Neuronal stem cell (in vitro differentiated cells): ENCODE measurements around the gene MVK.

ENCODE experiments used
- DNase-seq: peaks from one replicate; pipeline ENCODE4 v3.0.0-alpha.2; 2013; ENCODE audit warnings: low spot score
- H2AFZ ChIP-seq: one replicate; pipeline ENCODE4 v1.6.1; 2013; ENCODE audit warnings: mild to moderate bottlenecking, low read length, inconsistent platforms
- H2AK5ac ChIP-seq: 2 replicates; pipeline ENCODE4 v1.6.1; 2013; ENCODE audit warnings: low read depth, mild to moderate bottlenecking, inconsistent platforms, low read length, moderate library complexity, mixed read lengths
- H2BK120ac ChIP-seq: 2 replicates; pipeline ENCODE4 v1.6.1; 2013; ENCODE audit warnings: low read depth, mild to moderate bottlenecking, inconsistent platforms, low read length, moderate library complexity, mixed read lengths
- H2BK12ac ChIP-seq: one replicate; pipeline ENCODE4 v1.6.1; 2013; ENCODE audit warnings: low read length, inconsistent platforms
- H2BK15ac ChIP-seq: 2 replicates; pipeline ENCODE4 v1.6.1; 2013; ENCODE audit warnings: mild to moderate bottlenecking, low read length, inconsistent platforms, mixed read lengths
- H2BK5ac ChIP-seq: one replicate; pipeline ENCODE4 v1.6.1; 2013; ENCODE audit warnings: inconsistent platforms, mild to moderate bottlenecking, low read length, moderate library complexity
- H3K14ac ChIP-seq: one replicate; pipeline ENCODE4 v1.6.1; 2013; ENCODE audit warnings: low read length, inconsistent platforms
- H3K18ac ChIP-seq: 2 replicates; pipeline ENCODE4 v1.6.1; 2013; ENCODE audit warnings: low read length, inconsistent platforms
- H3K23ac ChIP-seq: 2 replicates; pipeline ENCODE4 v1.6.1; 2013; ENCODE audit warnings: low read depth, mild to moderate bottlenecking, mixed read lengths, low read length, inconsistent platforms; ENCODE audit not compliant: poor library complexity
- H3K27ac ChIP-seq: replicated peaks from 3 replicates; pipeline ENCODE4 v1.5.1; 2013; ENCODE audit warnings: low read length, inconsistent platforms
- H3K27me3 ChIP-seq, 3 experiments: 2 replicates each; pipeline ENCODE4 v1.6.1; 2013; ENCODE audit warnings: low read length in 3 of 3, mild to moderate bottlenecking in 2 of 3, inconsistent platforms in 1 of 3, low read depth in 1 of 3, mixed read lengths in 1 of 3, moderate library complexity in 1 of 3; ENCODE audit not compliant: control insufficient read depth in 3 of 3, insufficient read depth in 3 of 3
- H3K36me3 ChIP-seq, 2 donors: replicated peaks in 1 of 2; 2 replicates each; pipeline ENCODE4 v1.6.1; 2013; ENCODE audit warnings: low read length in 2 of 2; ENCODE audit not compliant: control insufficient read depth in 2 of 2, insufficient read depth in 2 of 2
- H3K4ac ChIP-seq: 2 replicates; pipeline ENCODE4 v1.6.1; 2013; ENCODE audit warnings: inconsistent platforms, mild to moderate bottlenecking, low read length, moderate library complexity
- H3K4me1 ChIP-seq, 2 donors: 1 replicate in 1 of 2; 2 replicates in 1 of 2; pipeline ENCODE4 v1.6.1; 2013; ENCODE audit warnings: low read length in 2 of 2, low read depth in 1 of 2; ENCODE audit not compliant: control insufficient read depth in 2 of 2, insufficient read depth in 1 of 2
- H3K4me2 ChIP-seq: one replicate; pipeline ENCODE4 v1.6.1; 2013; ENCODE audit warnings: mild to moderate bottlenecking, low read length, inconsistent platforms; ENCODE audit not compliant: insufficient read depth, poor library complexity, severe bottlenecking
- H3K4me3 ChIP-seq, 2 donors: 2 replicates each; pipeline ENCODE4 v1.5.1; 2013; ENCODE audit warnings: low read length in 2 of 2, mild to moderate bottlenecking in 2 of 2, inconsistent platforms in 1 of 2, moderate library complexity in 1 of 2
- H3K79me1 ChIP-seq: one replicate; pipeline ENCODE4 v1.6.1; 2013; ENCODE audit warnings: low read depth, mild to moderate bottlenecking, inconsistent platforms, low read length, moderate library complexity
- H3K9ac ChIP-seq: one replicate; pipeline ENCODE4 v1.6.1; 2013; ENCODE audit warnings: mild to moderate bottlenecking, low read depth, low read length, inconsistent platforms; ENCODE audit not compliant: poor library complexity
- H3K9me3 ChIP-seq, 2 donors: replicated peaks in 1 of 2; 2 replicates each; pipeline versions ENCODE3 to v1.6.1; 2013; ENCODE audit warnings: low read length in 2 of 2, mild to moderate bottlenecking in 2 of 2, inconsistent platforms in 1 of 2, low read depth in 1 of 2, mixed read lengths in 1 of 2, moderate library complexity in 1 of 2; ENCODE audit not compliant: control insufficient read depth in 2 of 2, insufficient read depth in 1 of 2
- H4K8ac ChIP-seq: one replicate; pipeline ENCODE4 v1.6.1; 2013; ENCODE audit warnings: low read depth, mild to moderate bottlenecking, inconsistent platforms, low read length, moderate library complexity
- H4K91ac ChIP-seq: one replicate; pipeline ENCODE4 v1.6.1; 2013; ENCODE audit warnings: low read length, low read depth, mild to moderate bottlenecking, inconsistent platforms; ENCODE audit not compliant: poor library complexity
- WGBS, 2 donors: extraction: QIAGEN DNeasy Blood & Tissue Kit; methylation state at CpG; one replicate each; pipeline ENCODE4 v1.1.7; 2013; ENCODE audit warnings: missing lambda C conversion rate in 2 of 2, mixed read lengths in 1 of 2; ENCODE audit not compliant: insufficient read length in 2 of 2, insufficient replicate concordance in 1 of 2; ENCODE audit errors: extremely low coverage in 2 of 2; 5-methylcytosine and 5-hydroxymethylcytosine counted together

The MVK gene

GRCh38 chr12:109598428-109598854, 24.8 kb downstream of the MVK start:
- no peak for DNase-seq
- peak overlapping the region; percentile 84 for H2BK5ac ChIP-seq
- no peak overlapping the region for H2AFZ ChIP-seq
- H3K4ac ChIP-seq = peak overlapping the region; percentile 67
- no peaks in the 10 kb centered on the region for H3K79me1 ChIP-seq
- no peak overlapping the region for H3K14ac ChIP-seq
- no peaks in the 10 kb centered on the region for H3K9me3 ChIP-seq
- peak overlapping the region; percentile 96 for H3K18ac ChIP-seq
- H3K4me1 ChIP-seq = peaks cover 8 to 15% of the 10 kb centered on the region in 2 donors
- no peak overlapping the region for H3K4me3 ChIP-seq
- H3K23ac ChIP-seq = peak overlapping the region; percentile 38
- peak overlapping the region; percentile 68 for H2BK12ac ChIP-seq
- peak overlapping the region; percentile 99 for H2BK15ac ChIP-seq
- H4K91ac ChIP-seq = peak overlapping the region; percentile 25
- no peak overlapping the region for H2BK120ac ChIP-seq
- no peaks in the 10 kb centered on the region for H3K27me3 ChIP-seq
- no peak overlapping the region for H3K27ac ChIP-seq
- WGBS, 2 donors = no CpG with 5 or more reads among the region's 11 CpGs
- H3K4me2 ChIP-seq = no peak overlapping the region
- no peak overlapping the region for H4K8ac ChIP-seq
- peak overlapping the region; percentile 92 for H2AK5ac ChIP-seq
- peaks cover 19 to 38% of the 10 kb centered on the region in 2 donors for H3K36me3 ChIP-seq
- H3K9ac ChIP-seq = peak overlapping the region; percentile 26

- Histone ChIP-seq H2BK12ac (no peak overlapping the region), H2AK5ac (peak overlapping the region; percentile 17), H3K79me1 (no peaks in the 10 kb centered on the region), H4K8ac (no peak overlapping the region), H3K4me1 (peaks cover 8 to 15% of the 10 kb centered on the region in 2 donors), H2AFZ (no peak overlapping the region), H3K27me3 (peaks cover 0 to 3% (median 0%) of the 10 kb centered on the region in 3 experiments), H3K27ac (no peak overlapping the region), H2BK15ac (no peak overlapping the region), H2BK120ac (no peak overlapping the region), H3K4me3 (no peak overlapping the region), H3K36me3 (peaks cover 19 to 32% of the 10 kb centered on the region in 2 donors), H4K91ac (no peak overlapping the region), H3K23ac (no peak overlapping the region), H3K4me2 (no peak overlapping the region), H3K4ac (no peak overlapping the region), H2BK5ac (peak overlapping the region; percentile 84), H3K18ac (no peak overlapping the region), H3K9ac (no peak overlapping the region), H3K9me3 (no peaks in the 10 kb centered on the region), H3K14ac (no peak overlapping the region)
- DNase-seq = no peak
- no CpG with 5 or more reads among the region's 7 CpGs for WGBS, 2 donors
These were observed 25.5 kb downstream of the MVK start for GRCh38 chr12:109599087-109599486.

- Histone ChIP-seq H2BK12ac (no peak overlapping the region), H3K4me1 (peaks cover 8 to 23% of the 10 kb centered on the region in 2 donors), H3K4me3 (no peak overlapping the region), H3K9ac (no peak overlapping the region), H2BK15ac (peak overlapping the region; percentile 71), H4K91ac (no peak overlapping the region), H3K4me2 (no peak overlapping the region), H3K9me3 (no peaks in the 10 kb centered on the region), H3K27ac (no peak overlapping the region), H4K8ac (no peak overlapping the region), H2AK5ac (peak overlapping the region; percentile 52), H3K23ac (no peak overlapping the region), H3K27me3 (peaks cover 0 to 10% (median 0%) of the 10 kb centered on the region in 3 experiments), H3K14ac (no peak overlapping the region), H2BK5ac (no peak overlapping the region), H2BK120ac (no peak overlapping the region), H2AFZ (no peak overlapping the region), H3K18ac (no peak overlapping the region), H3K79me1 (no peaks in the 10 kb centered on the region), H3K4ac (no peak overlapping the region), H3K36me3 (peaks cover 8 to 18% of the 10 kb centered on the region in 2 donors)
- DNase-seq = no peak
- WGBS, 2 donors = no CpG with 5 or more reads among the region's 2 CpGs
These were observed 26.9 kb downstream of the MVK start for GRCh38 chr12:109600481-109600880.

GRCh38 chr12:109600995-109601394, 27.4 kb downstream of the MVK start:
- Histone ChIP-seq H4K91ac (no peak overlapping the region), H3K9me3 (no peaks in the 10 kb centered on the region), H4K8ac (no peak overlapping the region), H3K27ac (no peak overlapping the region), H3K4me2 (no peak overlapping the region), H3K18ac (peak overlapping the region; percentile 13), H3K4me1 (peaks cover 8 to 27% of the 10 kb centered on the region in 2 donors), H3K36me3 (peaks cover 5 to 13% of the 10 kb centered on the region in 2 donors), H3K4ac (no peak overlapping the region), H2BK12ac (no peak overlapping the region), H2BK15ac (peak overlapping the region; percentile 8), H3K14ac (no peak overlapping the region), H3K27me3 (peaks cover 0 to 12% (median 0%) of the 10 kb centered on the region in 3 experiments), H2AFZ (no peak overlapping the region), H3K79me1 (no peaks in the 10 kb centered on the region), H2BK120ac (no peak overlapping the region), H3K4me3 (no peak overlapping the region), H3K23ac (no peak overlapping the region), H2BK5ac (no peak overlapping the region), H2AK5ac (no peak overlapping the region), H3K9ac (no peak overlapping the region)
- WGBS, 2 donors = no CpG with 5 or more reads among the region's 8 CpGs
- DNase-seq = no peak
